Liver (tissue), 9 donors: ENCODE results near the gene ACKR2. TPM values are rescaled to one million over a fixed set of nuclear protein-coding genes. Genes with fewer than 3 reads are reported as not detected.

Experiments used
- DNase-seq: peaks from one replicate; pipeline ENCODE4 v3.0.0-alpha.2; 2017; ENCODE audit warnings: low spot score
- H3K27ac ChIP-seq, 2 donors: one replicate each; pipeline ENCODE4 v1.7.0; 2013; ENCODE audit warnings: inconsistent platforms in 2 of 2, low read length in 2 of 2, control low read depth in 1 of 2, low read depth in 1 of 2, mild to moderate bottlenecking in 1 of 2
- H3K27me3 ChIP-seq, 4 donors: one replicate each; pipeline versions ENCODE4 v1.6.1 to v1.7.0; 2013; ENCODE audit warnings: low read length in 3 of 4, inconsistent platforms in 1 of 4, mild to moderate bottlenecking in 1 of 4, moderate library complexity in 1 of 4; ENCODE audit not compliant: control insufficient read depth in 4 of 4, insufficient read depth in 4 of 4
- H3K36me3 ChIP-seq, 4 donors: one replicate each; pipeline versions ENCODE4 v1.6.1 to v1.7.0; 2013; ENCODE audit warnings: low read length in 3 of 4, mild to moderate bottlenecking in 3 of 4, low read depth in 1 of 4, moderate library complexity in 1 of 4; ENCODE audit not compliant: control insufficient read depth in 4 of 4, insufficient read depth in 3 of 4
- H3K4me1 ChIP-seq, 4 donors: one replicate each; pipeline versions ENCODE4 v1.6.1 to v1.7.0; 2013; ENCODE audit warnings: low read length in 3 of 4, mild to moderate bottlenecking in 3 of 4, moderate library complexity in 1 of 4; ENCODE audit not compliant: control insufficient read depth in 4 of 4, insufficient read depth in 4 of 4
- H3K4me3 ChIP-seq, 3 donors: one replicate each; pipeline versions ENCODE4 v1.6.1 to v1.7.0; 2013; ENCODE audit warnings: low read length in 3 of 3, control low read depth in 1 of 3, low read depth in 1 of 3, mild to moderate bottlenecking in 1 of 3
- H3K9ac ChIP-seq, 2 donors: one replicate each; pipeline ENCODE4 v1.7.0; 2013; ENCODE audit warnings: low read length in 2 of 2, mild to moderate bottlenecking in 2 of 2, moderate library complexity in 2 of 2, control low read depth in 1 of 2, low read depth in 1 of 2
- H3K9me3 ChIP-seq, 4 donors: one replicate each; pipeline versions ENCODE4 v1.6.1 to v1.7.0; 2013; ENCODE audit warnings: low read length in 3 of 4; ENCODE audit not compliant: control insufficient read depth in 4 of 4
- EGR1 ChIP-seq, 2 donors: IDR thresholded peaks; 2 replicates each; pipeline ENCODE4 v1.6.1; 2016 to 2018; ENCODE audit warnings: antibody characterized with exemption in 2 of 2, low read depth in 2 of 2
- FOXA1 ChIP-seq: IDR thresholded peaks from 2 replicates; pipeline ENCODE4 v1.6.1; 2016; ENCODE audit warnings: antibody characterized with exemption
- FOXA2 ChIP-seq: IDR thresholded peaks from 2 replicates; pipeline ENCODE4 v1.6.1; 2016; ENCODE audit warnings: antibody characterized with exemption
- GABPA ChIP-seq, 2 donors: IDR thresholded peaks in 1 of 2; conservative IDR thresholded peaks in 1 of 2; 2 replicates each; pipeline ENCODE4 v1.6.1; 2016; ENCODE audit warnings: antibody characterized with exemption in 2 of 2, mild to moderate bottlenecking in 1 of 2, moderate library complexity in 1 of 2
- HNF4A ChIP-seq, 2 donors: conservative IDR thresholded peaks; 2 replicates each; pipeline ENCODE4 v1.6.1; 2016; ENCODE audit warnings: antibody characterized with exemption in 2 of 2, mild to moderate bottlenecking in 2 of 2
- HNF4G ChIP-seq: IDR thresholded peaks from 2 replicates; pipeline ENCODE4 v1.6.1; 2016; ENCODE audit warnings: antibody characterized with exemption
- JUND ChIP-seq, 2 donors: IDR thresholded peaks; 2 replicates each; pipeline ENCODE4 v1.6.1; 2016; ENCODE audit warnings: antibody characterized with exemption in 2 of 2
- MAX ChIP-seq: IDR thresholded peaks from 2 replicates; pipeline ENCODE4 v1.6.1; 2016; ENCODE audit warnings: antibody characterized with exemption
- NR2F2 ChIP-seq: IDR thresholded peaks from 2 replicates; pipeline ENCODE4 v1.6.1; 2016; ENCODE audit warnings: antibody characterized with exemption
- RAD21 ChIP-seq, 2 donors: IDR thresholded peaks; 2 replicates each; pipeline ENCODE4 v1.6.1; 2016; ENCODE audit warnings: antibody characterized with exemption in 2 of 2, mild to moderate bottlenecking in 2 of 2
- RXRA ChIP-seq, 2 donors: IDR thresholded peaks; 2 replicates each; pipeline ENCODE4 v1.6.1; 2017 to 2018; ENCODE audit warnings: antibody characterized with exemption in 2 of 2, mild to moderate bottlenecking in 1 of 2
- SP1 ChIP-seq: IDR thresholded peaks from 2 replicates; pipeline ENCODE4 v1.6.1; 2018; ENCODE audit warnings: antibody characterized with exemption, mild to moderate bottlenecking
- TAF1 ChIP-seq: conservative IDR thresholded peaks from 2 replicates; pipeline ENCODE4 v1.6.1; 2016; ENCODE audit warnings: antibody characterized with exemption, mild to moderate bottlenecking
- YY1 ChIP-seq: IDR thresholded peaks from 2 replicates; pipeline ENCODE4 v1.6.1; 2016; ENCODE audit warnings: antibody characterized with exemption, mild to moderate bottlenecking
- WGBS: extraction: QIAGEN DNeasy Blood & Tissue Kit; methylation state at CpG from one replicate; pipeline ENCODE4 v1.1.7; 2013; 5-methylcytosine and 5-hydroxymethylcytosine counted together
- polyA plus RNA-seq, 2 donors: library from polyadenylated mRNA; stranded (reverse) in 1 of 2; unstranded in 1 of 2; fragments of 200-250 nt in 1 of 2; fragments of >200 nt in 1 of 2; fragmentation: Nextera tagmentation in 1 of 2; extraction: Ambion mirVana in 1 of 2; gene quantifications; one replicate each; pipeline versions ENCODE4 v1.2.1 to v1.2.3, GENCODE V29; 2013 to 2015
- total RNA-seq, 2 donors: library from RNA; depleted of rRNA; stranded (reverse); fragments of >200 nt; gene quantifications; one replicate each; pipeline ENCODE4 v1.2.3, GENCODE V29; 2014
- TF ChIP-seq, protein P1 (sequence below): IDR thresholded peaks from 2 replicates; pipeline ENCODE4 v1.6.1; 2016; ENCODE audit warnings: antibody characterized with exemption
- TF ChIP-seq, protein P2 (sequence below): IDR thresholded peaks from 2 replicates; pipeline ENCODE4 v1.6.1; 2016; ENCODE audit warnings: antibody characterized with exemption
- TF ChIP-seq, protein P3 (sequence below): fragments of 150-350 bp; IDR thresholded peaks from 2 replicates; pipeline ENCODE4 v1.5.1; 2017; ENCODE audit warnings: improper control_type of control experiment, low read depth, low read length; ENCODE audit not compliant: missing input control
- TF ChIP-seq, protein P4 (sequence below): IDR thresholded peaks from 2 replicates; pipeline ENCODE4 v1.6.1; 2016; ENCODE audit warnings: antibody characterized with exemption, mild to moderate bottlenecking
- donor health status: healthy.
- donor health status: healthy.
- donor health status: healthy.
- donor health status: healthy.
- donor health status: healthy.

ACKR2 gene
- total and polyA plus RNA-seq, 4 donors: 7.3 to 19.3 (median 10.8) TPM

DNA sequence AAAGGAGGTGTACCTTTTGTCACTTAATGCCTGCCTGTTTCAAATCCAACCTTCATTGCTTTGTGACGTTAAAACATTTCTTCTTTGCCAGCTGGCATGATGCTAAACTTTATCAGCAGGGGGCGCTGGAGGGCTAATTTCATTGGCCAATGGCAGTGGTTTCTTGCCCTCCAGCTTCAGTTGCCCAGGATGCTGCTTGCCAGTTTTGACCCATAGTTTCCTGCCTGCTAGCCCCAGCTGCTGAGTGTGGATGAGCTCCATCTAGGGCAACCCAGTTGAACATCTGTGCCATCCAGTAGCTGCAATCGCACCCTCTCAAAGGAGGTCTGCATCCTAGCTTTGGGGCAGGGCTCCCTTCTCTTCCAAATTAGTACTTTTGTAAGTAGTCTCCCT lies 22.1 kb downstream of the ACKR2 start:
- H3K9me3 ChIP-seq: no peaks in the 10 kb centered on the region
- no peaks in the 10 kb centered on the region for H3K27me3 ChIP-seq
- H3K9ac ChIP-seq: peak overlapping the region in 1 of 2 donors; percentile 26
- H3K4me1 ChIP-seq: peaks cover 6 to 44% (median 40%) of the 10 kb centered on the region in 4 donors
- WGBS: 11% methylated on average over 3 of the region's 3 CpGs
- DNase-seq: peak; percentile 90
- peak overlapping the region; percentile 34 to 48 for H3K27ac ChIP-seq
- no peaks in the 10 kb centered on the region for H3K36me3 ChIP-seq
- H3K4me3 ChIP-seq: no peak overlapping the region
- TF ChIP-seq SP1 (peak; percentile 68), FOXA1 (no peak), YY1 (peak; percentile 67), RXRA (IDR thresholded peaks at IDR 0.05) (peak; percentile 39 to 62), TAF1 (no peak), MAX (peak; percentile 12), GABPA (IDR thresholded peaks at IDR 0.05 in 1 of 2, conservative IDR thresholded peaks at IDR 0.05 in 1 of 2) (peak in 1 of 2 donors; percentile 20), EGR1 (IDR thresholded peaks at IDR 0.05; ENCODE audit: low read depth in 2 of 2) (no peak), HNF4A (conservative IDR thresholded peaks at IDR 0.05) (peak; percentile 48 to 61), RAD21 (IDR thresholded peaks at IDR 0.05) (peak; percentile 92 to 97), HNF4G (peak; percentile 4), JUND (IDR thresholded peaks at IDR 0.05) (no peak), NR2F2 (no peak), FOXA2 (no peak)
- TF ChIP-seq, protein P1, sequence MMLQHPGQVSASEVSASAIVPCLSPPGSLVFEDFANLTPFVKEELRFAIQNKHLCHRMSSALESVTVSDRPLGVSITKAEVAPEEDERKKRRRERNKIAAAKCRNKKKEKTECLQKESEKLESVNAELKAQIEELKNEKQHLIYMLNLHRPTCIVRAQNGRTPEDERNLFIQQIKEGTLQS: peak; percentile 19
- TF ChIP-seq, protein P2, sequence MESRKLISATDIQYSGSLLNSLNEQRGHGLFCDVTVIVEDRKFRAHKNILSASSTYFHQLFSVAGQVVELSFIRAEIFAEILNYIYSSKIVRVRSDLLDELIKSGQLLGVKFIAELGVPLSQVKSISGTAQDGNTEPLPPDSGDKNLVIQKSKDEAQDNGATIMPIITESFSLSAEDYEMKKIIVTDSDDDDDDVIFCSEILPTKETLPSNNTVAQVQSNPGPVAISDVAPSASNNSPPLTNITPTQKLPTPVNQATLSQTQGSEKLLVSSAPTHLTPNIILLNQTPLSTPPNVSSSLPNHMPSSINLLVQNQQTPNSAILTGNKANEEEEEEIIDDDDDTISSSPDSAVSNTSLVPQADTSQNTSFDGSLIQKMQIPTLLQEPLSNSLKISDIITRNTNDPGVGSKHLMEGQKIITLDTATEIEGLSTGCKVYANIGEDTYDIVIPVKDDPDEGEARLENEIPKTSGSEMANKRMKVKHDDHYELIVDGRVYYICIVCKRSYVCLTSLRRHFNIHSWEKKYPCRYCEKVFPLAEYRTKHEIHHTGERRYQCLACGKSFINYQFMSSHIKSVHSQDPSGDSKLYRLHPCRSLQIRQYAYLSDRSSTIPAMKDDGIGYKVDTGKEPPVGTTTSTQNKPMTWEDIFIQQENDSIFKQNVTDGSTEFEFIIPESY: no peak
- TF ChIP-seq, protein P3, sequence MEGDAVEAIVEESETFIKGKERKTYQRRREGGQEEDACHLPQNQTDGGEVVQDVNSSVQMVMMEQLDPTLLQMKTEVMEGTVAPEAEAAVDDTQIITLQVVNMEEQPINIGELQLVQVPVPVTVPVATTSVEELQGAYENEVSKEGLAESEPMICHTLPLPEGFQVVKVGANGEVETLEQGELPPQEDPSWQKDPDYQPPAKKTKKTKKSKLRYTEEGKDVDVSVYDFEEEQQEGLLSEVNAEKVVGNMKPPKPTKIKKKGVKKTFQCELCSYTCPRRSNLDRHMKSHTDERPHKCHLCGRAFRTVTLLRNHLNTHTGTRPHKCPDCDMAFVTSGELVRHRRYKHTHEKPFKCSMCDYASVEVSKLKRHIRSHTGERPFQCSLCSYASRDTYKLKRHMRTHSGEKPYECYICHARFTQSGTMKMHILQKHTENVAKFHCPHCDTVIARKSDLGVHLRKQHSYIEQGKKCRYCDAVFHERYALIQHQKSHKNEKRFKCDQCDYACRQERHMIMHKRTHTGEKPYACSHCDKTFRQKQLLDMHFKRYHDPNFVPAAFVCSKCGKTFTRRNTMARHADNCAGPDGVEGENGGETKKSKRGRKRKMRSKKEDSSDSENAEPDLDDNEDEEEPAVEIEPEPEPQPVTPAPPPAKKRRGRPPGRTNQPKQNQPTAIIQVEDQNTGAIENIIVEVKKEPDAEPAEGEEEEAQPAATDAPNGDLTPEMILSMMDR: peak; percentile 93
- TF ChIP-seq, protein P4, sequence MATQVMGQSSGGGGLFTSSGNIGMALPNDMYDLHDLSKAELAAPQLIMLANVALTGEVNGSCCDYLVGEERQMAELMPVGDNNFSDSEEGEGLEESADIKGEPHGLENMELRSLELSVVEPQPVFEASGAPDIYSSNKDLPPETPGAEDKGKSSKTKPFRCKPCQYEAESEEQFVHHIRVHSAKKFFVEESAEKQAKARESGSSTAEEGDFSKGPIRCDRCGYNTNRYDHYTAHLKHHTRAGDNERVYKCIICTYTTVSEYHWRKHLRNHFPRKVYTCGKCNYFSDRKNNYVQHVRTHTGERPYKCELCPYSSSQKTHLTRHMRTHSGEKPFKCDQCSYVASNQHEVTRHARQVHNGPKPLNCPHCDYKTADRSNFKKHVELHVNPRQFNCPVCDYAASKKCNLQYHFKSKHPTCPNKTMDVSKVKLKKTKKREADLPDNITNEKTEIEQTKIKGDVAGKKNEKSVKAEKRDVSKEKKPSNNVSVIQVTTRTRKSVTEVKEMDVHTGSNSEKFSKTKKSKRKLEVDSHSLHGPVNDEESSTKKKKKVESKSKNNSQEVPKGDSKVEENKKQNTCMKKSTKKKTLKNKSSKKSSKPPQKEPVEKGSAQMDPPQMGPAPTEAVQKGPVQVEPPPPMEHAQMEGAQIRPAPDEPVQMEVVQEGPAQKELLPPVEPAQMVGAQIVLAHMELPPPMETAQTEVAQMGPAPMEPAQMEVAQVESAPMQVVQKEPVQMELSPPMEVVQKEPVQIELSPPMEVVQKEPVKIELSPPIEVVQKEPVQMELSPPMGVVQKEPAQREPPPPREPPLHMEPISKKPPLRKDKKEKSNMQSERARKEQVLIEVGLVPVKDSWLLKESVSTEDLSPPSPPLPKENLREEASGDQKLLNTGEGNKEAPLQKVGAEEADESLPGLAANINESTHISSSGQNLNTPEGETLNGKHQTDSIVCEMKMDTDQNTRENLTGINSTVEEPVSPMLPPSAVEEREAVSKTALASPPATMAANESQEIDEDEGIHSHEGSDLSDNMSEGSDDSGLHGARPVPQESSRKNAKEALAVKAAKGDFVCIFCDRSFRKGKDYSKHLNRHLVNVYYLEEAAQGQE: no peak
